Psoas muscle (tissue), 8 donors: Measurements from ENCODE around the gene OBP2B. TPM values are rescaled to one million over a fixed set of nuclear protein-coding genes. Genes with fewer than 3 reads are reported as not detected.

Source experiments
- ATAC-seq, 4 donors: fragments of 200-7000 bp; cut with Tn5 transposase; one replicate each; pipeline ENCODE4 v1.9.1; 2020; ENCODE audit warnings: moderate library complexity in 3 of 4, mild to moderate bottlenecking in 2 of 4
- DNase-seq, 2 donors: peaks; one replicate each; pipeline ENCODE4 v3.0.0-alpha.2; 2020
- H3K27ac ChIP-seq: fragments of 200-600 bp; one replicate; pipeline ENCODE4 v1.8.0; 2022
- H3K27me3 ChIP-seq, 3 donors: fragments of 200-600 bp in 1 of 3; one replicate each; pipeline versions ENCODE4 v1.6.1 to v1.8.0; 2013 to 2022; ENCODE audit warnings: low read length in 2 of 3, mild to moderate bottlenecking in 2 of 3, moderate library complexity in 1 of 3; ENCODE audit not compliant: insufficient read depth in 3 of 3
- H3K36me3 ChIP-seq, 2 donors: fragments of 200-600 bp in 1 of 2; one replicate each; pipeline versions ENCODE4 v1.6.1 to v1.8.0; 2013 to 2022; ENCODE audit warnings: low read depth in 1 of 2, mild to moderate bottlenecking in 1 of 2, moderate library complexity in 1 of 2; ENCODE audit not compliant: insufficient read depth in 1 of 2
- H3K4me1 ChIP-seq: fragments of 200-600 bp; one replicate; pipeline ENCODE4 v1.8.0; 2022
- H3K4me3 ChIP-seq: fragments of 200-600 bp; one replicate; pipeline ENCODE4 v1.8.0; 2022; ENCODE audit warnings: mild to moderate bottlenecking
- H3K9me3 ChIP-seq: fragments of 200-600 bp; one replicate; pipeline ENCODE4 v1.8.0; 2022
- CTCF ChIP-seq: fragments of 200-600 bp; IDR thresholded peaks from one replicate; pipeline ENCODE4 v1.8.0; 2022; ENCODE audit warnings: antibody characterized with exemption
- WGBS, 3 donors: extraction: QIAGEN DNeasy Blood & Tissue Kit; methylation state at CpG; one replicate each; pipeline versions ENCODE4 v1.1.6 to v1.1.7; 2013; 5-methylcytosine and 5-hydroxymethylcytosine counted together
- intact Hi-C, 2 donors: fragments of 100-400 bp; cut with DNase I; formaldehyde crosslinking; loops; one replicate each; pipeline versions ENCODE4 v1.11.0 to v1.14.2; 2022
- polyA plus RNA-seq, 3 donors: library from polyadenylated mRNA; stranded (reverse); fragments of 200-250 nt; gene quantifications; one replicate each; pipeline ENCODE4 v1.2.3, GENCODE V29; 2013
- total RNA-seq, 4 donors: library from RNA; stranded (reverse); fragmentation: NEBNext Ultra II Directional in 2 of 4; extraction: Animal tissue kit (Norgen Biotek cat#: 25700) in 2 of 4; gene quantifications; one replicate each; pipeline versions ENCODE4 v1.2.1 to v1.2.4, GENCODE V29; 2021 to 2023
- donor health status: healthy with polysubstance abuse.
- donor health status: DM: no; HTN: no; CAD: no; lungs with moderate emphysema.
- donor health status: Bipolar disorder and iron deficiency.
- donor health status: healthy.
- donor health status: DM: yes; HTN: yes; CAD: no.
- donor health status: DM: no; HTN: no; CAD: no.
- donor health status: DM: no; HTN: no; CAD: no.
- donor health status: DM: yes; HTN: yes; CAD: no.

The OBP2B gene
- total and polyA plus RNA-seq, 7 donors, result not detected

- 70 to 77% (median 74%) methylated on average over 6 of the region's 6 CpGs for WGBS, 3 donors
- Histone ChIP-seq H3K36me3 (no peaks in the 10 kb centered on the region), H3K4me3 (no peak overlapping the region), H3K4me1 (no peaks in the 10 kb centered on the region), H3K27me3 (peaks cover 0 to 29% (median 3%) of the 10 kb centered on the region in 3 donors), H3K9me3 (no peaks in the 10 kb centered on the region), H3K27ac (no peak overlapping the region)
- ATAC-seq (no peak), DNase-seq (no peak)
- TF ChIP-seq CTCF, result no peak
- intact Hi-C loops, result no loop called here
Observed at GRCh38 chr9:133247632-133248031, 38.6 kb upstream of the OBP2B start.

- H3K27ac ChIP-seq, result no peak overlapping the region
- TF ChIP-seq CTCF, result no peak
- H3K4me1 ChIP-seq, result no peaks in the 10 kb centered on the region
- H3K4me3 ChIP-seq, result no peak overlapping the region
- intact Hi-C loops, result no loop called here
- WGBS, 3 donors, result 81 to 86% (median 85%) methylated on average over 6 of the region's 6 CpGs
- DNase-seq (no peak), ATAC-seq (no peak)
- H3K9me3 ChIP-seq, result no peaks in the 10 kb centered on the region
- peaks cover 0 to 34% (median 3%) of the 10 kb centered on the region in 3 donors for H3K27me3 ChIP-seq
- no peaks in the 10 kb centered on the region for H3K36me3 ChIP-seq
Observed at GRCh38 chr9:133246991-133247390, 37.9 kb upstream of the OBP2B start.

DNA sequence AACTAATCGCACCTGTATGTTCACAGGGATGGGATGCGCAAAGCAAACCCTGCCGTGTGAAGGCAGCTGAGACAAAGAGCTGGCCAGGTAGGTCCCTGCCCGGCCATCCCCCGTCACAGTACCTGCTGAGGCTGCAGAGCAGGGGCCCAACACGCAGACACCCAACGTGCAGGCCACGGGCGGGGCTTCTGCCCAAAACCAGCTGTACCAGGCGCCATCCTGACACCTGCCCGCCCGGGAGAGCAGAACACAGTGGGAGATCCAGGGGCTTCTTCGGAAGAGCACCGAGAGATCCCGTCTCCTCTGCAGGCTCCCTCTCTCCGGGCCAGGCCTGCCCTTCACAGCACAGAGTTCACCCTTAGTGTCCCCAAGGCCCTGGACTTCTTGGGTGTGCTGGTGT lies 37.5 kb upstream of the OBP2B start:
- intact Hi-C loops, result no loop called here
- Histone ChIP-seq H3K36me3 (no peaks in the 10 kb centered on the region), H3K27me3 (peaks cover 0 to 36% (median 3%) of the 10 kb centered on the region in 3 donors), H3K9me3 (no peaks in the 10 kb centered on the region), H3K4me3 (no peak overlapping the region), H3K4me1 (no peaks in the 10 kb centered on the region), H3K27ac (no peak overlapping the region)
- no peak for DNase-seq
- ATAC-seq, result no peak
- TF ChIP-seq CTCF, result no peak
- 79 to 84% (median 83%) methylated on average over 16 of the region's 16 CpGs for WGBS, 3 donors

DNA sequence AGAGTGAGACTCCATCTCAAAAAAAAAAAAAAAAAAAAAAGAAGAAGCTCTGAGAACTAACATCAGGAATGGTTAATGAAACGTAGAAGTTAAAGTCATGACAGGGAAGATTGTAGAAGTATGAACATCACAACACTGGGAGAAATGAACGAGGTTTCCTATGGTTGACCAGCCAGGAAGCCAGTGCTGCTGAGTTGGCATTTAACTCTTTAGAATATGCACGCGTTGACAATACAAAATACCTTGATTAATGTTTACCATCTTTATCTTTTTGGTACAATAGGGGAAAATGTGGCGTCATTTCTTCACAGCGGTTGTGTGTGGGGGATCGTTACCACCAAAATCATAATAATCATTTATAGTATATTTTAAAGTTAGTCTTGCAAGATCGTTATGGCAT lies 33.9 kb upstream of the OBP2B start:
- WGBS, 3 donors, result 73 to 76% (median 74%) methylated on average over 8 of the region's 8 CpGs
- no peaks in the 10 kb centered on the region for H3K9me3 ChIP-seq
- DNase-seq (no peak), ATAC-seq (no peak)
- intact Hi-C loops, result no loop called here
- no peak overlapping the region for H3K4me3 ChIP-seq
- H3K4me1 ChIP-seq, result no peaks in the 10 kb centered on the region
- H3K27me3 ChIP-seq, result peaks cover 0 to 50% (median 3%) of the 10 kb centered on the region in 3 donors
- TF ChIP-seq CTCF, result no peak
- no peak overlapping the region for H3K27ac ChIP-seq
- no peaks in the 10 kb centered on the region for H3K36me3 ChIP-seq

- H3K27ac ChIP-seq, result no peak overlapping the region
- intact Hi-C loops, result no loop called here
- ATAC-seq (no peak), DNase-seq (no peak)
- TF ChIP-seq CTCF, result no peak
- no peaks in the 10 kb centered on the region for H3K36me3 ChIP-seq
- 74 to 84% (median 83%) methylated on average over 14 of the region's 14 CpGs for WGBS, 3 donors
- no peak overlapping the region for H3K4me3 ChIP-seq
- H3K27me3 ChIP-seq, result peaks cover 0 to 56% (median 3%) of the 10 kb centered on the region in 3 donors
- no peaks in the 10 kb centered on the region for H3K4me1 ChIP-seq
- H3K9me3 ChIP-seq, result no peaks in the 10 kb centered on the region
Observed at GRCh38 chr9:133242241-133242640, 33.2 kb upstream of the OBP2B start.
